A549 (cell line): ENCODE data around the gene KLHDC8B.

Experiments used
- CEBPB ChIP-seq, 2 experiments: fragments of >200 bp in 1 of 2; sonication (Bioruptor Twin) in 1 of 2; formaldehyde crosslinking in 1 of 2; IDR thresholded peaks; 2 replicates each; pipeline ENCODE4 v1.6.1; 2012 to 2016
- CHD2 ChIP-seq: fragments of 150-350 bp; IDR thresholded peaks from 2 replicates; pipeline ENCODE4 v1.6.1; 2014; ENCODE audit warnings: low read length; ENCODE audit not compliant: partially characterized antibody
- CHD4 ChIP-seq: fragments of 200-600 bp; sonication (generic); IDR thresholded peaks from 2 replicates; pipeline ENCODE4 v1.6.1; 2016; ENCODE audit warnings: antibody characterized with exemption, mild to moderate bottlenecking, borderline replicate concordance
- CTCF ChIP-seq: fragments of >200 bp; sonication (Bioruptor Twin); formaldehyde crosslinking; IDR thresholded peaks from 3 replicates; pipeline ENCODE4 v1.5.1; 2016
- JUN ChIP-seq, 2 experiments: fragments of >200 bp; sonication (Bioruptor Twin); formaldehyde crosslinking; IDR thresholded peaks; 2 replicates in 1 of 2; 3 replicates in 1 of 2; pipeline ENCODE4 v1.6.1; 2016 to 2017
- PBX3 ChIP-seq: IDR thresholded peaks from 2 replicates; pipeline ENCODE4 v1.6.1; 2012
- REST ChIP-seq: fragments of 200-600 bp; sonication (generic); IDR thresholded peaks from 2 replicates; pipeline ENCODE4 v1.6.1; 2016; ENCODE audit warnings: antibody characterized with exemption, mild to moderate bottlenecking, moderate library complexity

GRCh38 chr3:49132073-49132436, 39.3 kb upstream of the KLHDC8B start:
- TF ChIP-seq CEBPB (IDR thresholded peaks at IDR 0.05) (no peak), CTCF (no peak), CHD4 (no peak), JUN (IDR thresholded peaks at IDR 0.05) (no peak), PBX3 (no peak), REST (no peak), CHD2 (no peak)
